ENCODE measurements around the gene SPRR2E. TPM values are rescaled to one million over a fixed set of nuclear protein-coding genes. Genes with fewer than 3 reads are reported as not detected.

Gene SPRR2E
- total RNA-seq = not detected

GRCh38 chr1:153094426-153094825 lies at the start of gene SPRR2E:
Gene SPRR2E, minus strand, starts transcription at chr1:153094526. Its CDS starts 775 bp downstream, at chr1:153093751.

GRCh38 chr1:153113416-153113815 lies 19.1 kb upstream of the SPRR2E start, which contains the start of gene SPRR2F:
Gene SPRR2F, minus strand, starts transcription at chr1:153113516. Its CDS starts 783 bp downstream, at chr1:153112733.

GRCh38 chr1:153071511-153071910 lies 22.8 kb downstream of the SPRR2E start, which contains the start of gene SPRR2B:
Gene SPRR2B, minus strand, starts transcription at chr1:153071611. Its CDS starts 772 bp downstream, at chr1:153070839.

GRCh38 chr1:153057375-153057774 lies 37.0 kb downstream of the SPRR2E start, which contains the start of gene SPRR2A:
Gene SPRR2A, minus strand, starts transcription at chr1:153057512. Its CDS starts 777 bp downstream, at chr1:153056735.

Small RNAs within 50 kb of the gene (small RNA-seq; reads per million reads assigned to genes)
- 0 reads per million in 2 donors for gene SPRR2C

Other genes starting within 250 kb of the SPRR2E start
- gene LCE7A, start 234.5 kb downstream of the SPRR2E start, total RNA-seq = not detected
- gene SMCP, start 216.2 kb downstream of the SPRR2E start, total RNA-seq = not detected
- not detected for gene IVL, start 186.0 kb downstream of the SPRR2E start, total RNA-seq
- gene SPRR5, start 147.3 kb downstream of the SPRR2E start, total RNA-seq = not detected
- not detected for gene SPRR4, start 123.9 kb downstream of the SPRR2E start, total RNA-seq
- not detected for gene SPRR1A, start 110.4 kb downstream of the SPRR2E start, total RNA-seq
- gene SPRR3, start 92.8 kb downstream of the SPRR2E start, total RNA-seq = under 1 TPM in 1 of 2 donors, not detected in 1; 0.34 TPM
- gene SPRR1B, start 63.3 kb downstream of the SPRR2E start, total RNA-seq = not detected
- not detected for gene SPRR2D, start 53.4 kb downstream of the SPRR2E start, total RNA-seq
- not detected for gene SPRR2A, start 37.0 kb downstream of the SPRR2E start, total RNA-seq
- not detected for gene SPRR2B, start 22.9 kb downstream of the SPRR2E start, total RNA-seq
- not detected for gene SPRR2F, start 19.0 kb upstream of the SPRR2E start, total RNA-seq
- gene SPRR2G, start 56.4 kb upstream of the SPRR2E start, total RNA-seq = not detected
- gene LELP1, start 108.9 kb upstream of the SPRR2E start, total RNA-seq = not detected
- not detected for gene PRR9, start 123.1 kb upstream of the SPRR2E start, total RNA-seq
- gene LORICRIN, start 165.2 kb upstream of the SPRR2E start, total RNA-seq = not detected
- gene PGLYRP3, start 218.4 kb upstream of the SPRR2E start, total RNA-seq = not detected